ENCODE data around the gene CFAP97D1.

The CFAP97D1 gene

DNA sequence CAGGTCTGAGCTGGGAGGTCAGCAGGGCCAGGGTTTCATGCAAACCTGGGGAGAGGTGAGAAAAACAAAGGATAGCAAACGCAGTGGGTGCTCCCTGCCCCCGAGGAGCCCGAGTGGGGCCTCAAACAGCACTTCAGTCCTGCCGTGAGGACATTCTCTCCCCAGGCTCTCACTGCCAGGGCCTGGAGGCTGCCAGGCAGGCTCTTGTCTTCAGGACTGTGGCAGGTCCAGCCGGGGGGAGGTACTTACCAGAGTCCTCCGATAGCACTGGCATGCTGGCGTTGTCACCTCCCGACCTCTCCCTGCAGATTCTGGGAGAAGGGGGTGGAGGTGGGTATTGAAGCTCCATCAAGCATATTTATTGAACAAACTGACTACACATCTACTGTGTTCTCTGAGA is 51.4 kb downstream of the CFAP97D1 start:
- TF ChIP-seq CTCF (conservative IDR thresholded peaks at IDR 0.05; ENCODE audit: low read depth) = no peak
- DNase-seq (ENCODE audit: low spot score) = no peak
- CTCF ChIA-PET = interaction anchor here (0.5 kb wide), 1 partner anchor 41 kb away, joined by 8 read pairs; no protein-coding TSS in a partner anchor
- POLR2A ChIA-PET (ENCODE audit: low non-redundant PET) = interaction anchor here (0.6 kb wide), 1 partner anchor 53 kb away, joined by 3 read pairs; the partner anchor contains the start of gene DUSP3
- peak overlapping the region; percentile 70; the same call in 1 of the 2 replicates for H3K27ac ChIP-seq

DNA sequence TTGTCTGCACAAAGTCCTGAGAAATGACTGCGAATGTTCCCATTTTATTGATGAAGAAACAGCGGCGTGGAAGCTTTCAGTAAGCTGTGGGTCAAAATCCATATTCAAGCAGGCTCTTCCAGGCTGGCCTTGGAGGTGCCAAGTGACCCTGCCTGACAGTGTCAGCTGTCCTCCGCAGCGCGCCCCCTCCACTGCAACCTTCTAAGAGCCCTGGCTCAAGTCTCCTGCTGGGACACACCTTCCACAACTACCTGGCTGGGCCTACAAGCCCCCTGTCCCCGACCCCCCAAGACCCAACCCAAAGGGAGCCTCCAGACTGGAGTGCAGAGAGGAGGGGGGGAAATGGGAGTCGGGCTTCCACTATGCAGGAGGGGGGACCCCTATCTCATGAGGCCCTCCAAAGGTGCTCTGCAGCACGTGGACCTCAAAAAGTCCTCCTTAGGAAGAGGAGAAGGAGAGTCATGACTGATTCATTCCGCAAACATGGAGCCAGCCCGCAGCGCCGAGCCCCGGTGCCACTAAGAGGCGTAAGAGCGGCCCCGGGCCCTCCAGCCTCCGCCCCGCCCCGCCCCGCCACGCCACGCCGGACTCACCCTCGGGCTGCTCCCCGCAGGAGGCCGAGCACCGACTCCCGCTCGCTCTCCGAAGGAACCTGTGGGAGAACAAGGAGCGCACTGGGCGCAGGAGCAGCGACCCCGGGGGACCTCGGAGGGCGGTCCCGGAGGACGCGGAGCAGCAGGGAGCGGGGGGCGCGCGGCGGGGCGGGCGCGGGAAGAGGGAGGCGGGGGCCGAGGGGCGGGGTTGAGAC is 52.1 kb downstream of the CFAP97D1 start:
- DNase-seq (ENCODE audit: low spot score) = peak; percentile 85
- POLR2A ChIA-PET (ENCODE audit: low non-redundant PET) = no interaction called here
- H3K27ac ChIP-seq = peak overlapping the region; percentile 70
- CTCF ChIA-PET = interaction anchor here (0.5 to 1.5 kb wide), 2 partner anchors 14 to 42 kb away, joined by 3 to 8 read pairs; no protein-coding TSS in a partner anchor
- TF ChIP-seq CTCF (conservative IDR thresholded peaks at IDR 0.05; ENCODE audit: low read depth) = no peak

GRCh38 chr17:43832976-43833829 is 53.0 kb downstream of the CFAP97D1 start, which contains the start of gene MPP3:
Gene MPP3, minus strand, starts transcription at chr17:43833146. Its CDS starts 1,240 bp downstream, at chr17:43831906.
- POLR2A ChIA-PET (ENCODE audit: low non-redundant PET) = no interaction called here
- peak; percentile 91 for DNase-seq (ENCODE audit: low spot score)
- H3K27ac ChIP-seq = peak within 1 kb of the TSS; percentile 70
- TF ChIP-seq CTCF (conservative IDR thresholded peaks at IDR 0.05; ENCODE audit: low read depth) = no peak
- CTCF ChIA-PET = interaction anchor here (1.5 kb wide), 1 partner anchor 13 kb away, joined by 3 read pairs; no protein-coding TSS in a partner anchor

GRCh38 chr17:43834106-43834505 is 53.9 kb downstream of the CFAP97D1 start:
- POLR2A ChIA-PET (ENCODE audit: low non-redundant PET) = no interaction called here
- CTCF ChIA-PET = no interaction called here

More at GRCh38 chr17:43834106-43834505, 53.9 kb downstream of the CFAP97D1 start:
- H3K27ac ChIP-seq = no peak overlapping the region
- no peak for DNase-seq (ENCODE audit: low spot score)
- no peak for TF ChIP-seq CTCF (conservative IDR thresholded peaks at IDR 0.05; ENCODE audit: low read depth)
